Choroid plexus epithelial cell (primary cell): Measurements from ENCODE around the gene TBC1D22A.

Experiments used
- DNase-seq: peaks from one replicate; pipeline ENCODE4 v3.0.0-alpha.2; 2010; ENCODE audit warnings: low read depth
- H3K4me3 ChIP-seq: 2 replicates; pipeline ENCODE4 v1.5.1; 2011; ENCODE audit warnings: low read depth, mild to moderate bottlenecking, control low read depth, low read length, moderate library complexity
- TF ChIP-seq, protein P1 (sequence below): conservative IDR thresholded peaks from 2 replicates; pipeline ENCODE4 v1.5.1; 2011; ENCODE audit warnings: low read depth, mild to moderate bottlenecking, control low read depth, inconsistent platforms, low read length, moderate library complexity

The TBC1D22A gene

GRCh38 chr22:47221840-47222615, 459.6 kb downstream of the TBC1D22A start:
- TF ChIP-seq, protein P1, sequence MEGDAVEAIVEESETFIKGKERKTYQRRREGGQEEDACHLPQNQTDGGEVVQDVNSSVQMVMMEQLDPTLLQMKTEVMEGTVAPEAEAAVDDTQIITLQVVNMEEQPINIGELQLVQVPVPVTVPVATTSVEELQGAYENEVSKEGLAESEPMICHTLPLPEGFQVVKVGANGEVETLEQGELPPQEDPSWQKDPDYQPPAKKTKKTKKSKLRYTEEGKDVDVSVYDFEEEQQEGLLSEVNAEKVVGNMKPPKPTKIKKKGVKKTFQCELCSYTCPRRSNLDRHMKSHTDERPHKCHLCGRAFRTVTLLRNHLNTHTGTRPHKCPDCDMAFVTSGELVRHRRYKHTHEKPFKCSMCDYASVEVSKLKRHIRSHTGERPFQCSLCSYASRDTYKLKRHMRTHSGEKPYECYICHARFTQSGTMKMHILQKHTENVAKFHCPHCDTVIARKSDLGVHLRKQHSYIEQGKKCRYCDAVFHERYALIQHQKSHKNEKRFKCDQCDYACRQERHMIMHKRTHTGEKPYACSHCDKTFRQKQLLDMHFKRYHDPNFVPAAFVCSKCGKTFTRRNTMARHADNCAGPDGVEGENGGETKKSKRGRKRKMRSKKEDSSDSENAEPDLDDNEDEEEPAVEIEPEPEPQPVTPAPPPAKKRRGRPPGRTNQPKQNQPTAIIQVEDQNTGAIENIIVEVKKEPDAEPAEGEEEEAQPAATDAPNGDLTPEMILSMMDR = no peak
- no peak for DNase-seq
- no peak overlapping the region for H3K4me3 ChIP-seq
